Measurements from ENCODE around the gene ELF4. TPM values are rescaled to one million over a fixed set of nuclear protein-coding genes. Genes with fewer than 3 reads are reported as not detected.

The ELF4 gene
- total RNA-seq, 3 donors from 2014 or later, result 26.3 to 65.0 (median 43.7) TPM

DNA sequence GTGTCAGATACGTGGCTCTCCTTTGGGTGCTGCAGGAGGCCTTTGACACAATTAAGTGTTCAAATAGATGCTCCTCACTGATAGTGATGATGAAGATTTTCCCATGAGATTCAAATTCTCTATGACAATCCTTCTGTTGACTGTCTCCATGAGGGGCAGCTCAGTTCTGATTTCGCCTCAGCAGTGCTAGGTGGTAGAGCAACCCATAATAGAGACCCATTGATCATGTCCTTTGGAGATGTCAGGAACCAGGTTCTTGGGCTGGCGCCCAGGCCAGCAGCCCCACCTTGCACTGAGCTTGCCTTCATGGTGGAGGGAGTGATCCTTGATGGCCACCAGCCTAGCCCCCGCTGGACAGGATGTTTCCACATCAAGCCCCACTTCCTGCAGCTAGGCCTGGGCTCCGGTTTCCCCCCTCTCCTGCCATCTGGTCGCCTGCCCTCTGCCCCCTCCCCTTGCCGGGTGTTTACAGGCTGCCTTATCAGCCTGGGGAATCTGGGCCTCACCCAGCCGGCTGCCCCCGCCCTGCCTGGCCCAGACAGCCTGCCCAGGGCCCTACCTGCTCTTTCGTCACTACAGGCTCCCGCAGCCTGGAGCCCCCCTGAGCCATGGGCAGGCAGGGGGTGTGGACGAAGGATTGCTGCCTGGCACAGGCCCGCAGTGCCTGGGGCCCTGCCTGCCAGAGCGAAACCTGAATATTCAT lies 12.6 kb downstream of the ELF4 start:
- H3K9me3 ChIP-seq, result no peaks in the 10 kb centered on the region
- TF ChIP-seq, protein P1, sequence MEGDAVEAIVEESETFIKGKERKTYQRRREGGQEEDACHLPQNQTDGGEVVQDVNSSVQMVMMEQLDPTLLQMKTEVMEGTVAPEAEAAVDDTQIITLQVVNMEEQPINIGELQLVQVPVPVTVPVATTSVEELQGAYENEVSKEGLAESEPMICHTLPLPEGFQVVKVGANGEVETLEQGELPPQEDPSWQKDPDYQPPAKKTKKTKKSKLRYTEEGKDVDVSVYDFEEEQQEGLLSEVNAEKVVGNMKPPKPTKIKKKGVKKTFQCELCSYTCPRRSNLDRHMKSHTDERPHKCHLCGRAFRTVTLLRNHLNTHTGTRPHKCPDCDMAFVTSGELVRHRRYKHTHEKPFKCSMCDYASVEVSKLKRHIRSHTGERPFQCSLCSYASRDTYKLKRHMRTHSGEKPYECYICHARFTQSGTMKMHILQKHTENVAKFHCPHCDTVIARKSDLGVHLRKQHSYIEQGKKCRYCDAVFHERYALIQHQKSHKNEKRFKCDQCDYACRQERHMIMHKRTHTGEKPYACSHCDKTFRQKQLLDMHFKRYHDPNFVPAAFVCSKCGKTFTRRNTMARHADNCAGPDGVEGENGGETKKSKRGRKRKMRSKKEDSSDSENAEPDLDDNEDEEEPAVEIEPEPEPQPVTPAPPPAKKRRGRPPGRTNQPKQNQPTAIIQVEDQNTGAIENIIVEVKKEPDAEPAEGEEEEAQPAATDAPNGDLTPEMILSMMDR (IDR thresholded peaks at IDR 0.05), result no peak
- H3K4me1 ChIP-seq (ENCODE audit: low read depth), result peaks cover 19% of the 10 kb centered on the region
- no peak overlapping the region for H3K4me3 ChIP-seq
- ATAC-seq (peak; percentile 88), DNase-seq (peak; percentile 75 to 84 (median 82))
- no peaks in the 10 kb centered on the region for H3K36me3 ChIP-seq (ENCODE audit: low read depth)
- intact Hi-C loops (cut with DNase I, micrococcal nuclease), result no loop called here

DNA sequence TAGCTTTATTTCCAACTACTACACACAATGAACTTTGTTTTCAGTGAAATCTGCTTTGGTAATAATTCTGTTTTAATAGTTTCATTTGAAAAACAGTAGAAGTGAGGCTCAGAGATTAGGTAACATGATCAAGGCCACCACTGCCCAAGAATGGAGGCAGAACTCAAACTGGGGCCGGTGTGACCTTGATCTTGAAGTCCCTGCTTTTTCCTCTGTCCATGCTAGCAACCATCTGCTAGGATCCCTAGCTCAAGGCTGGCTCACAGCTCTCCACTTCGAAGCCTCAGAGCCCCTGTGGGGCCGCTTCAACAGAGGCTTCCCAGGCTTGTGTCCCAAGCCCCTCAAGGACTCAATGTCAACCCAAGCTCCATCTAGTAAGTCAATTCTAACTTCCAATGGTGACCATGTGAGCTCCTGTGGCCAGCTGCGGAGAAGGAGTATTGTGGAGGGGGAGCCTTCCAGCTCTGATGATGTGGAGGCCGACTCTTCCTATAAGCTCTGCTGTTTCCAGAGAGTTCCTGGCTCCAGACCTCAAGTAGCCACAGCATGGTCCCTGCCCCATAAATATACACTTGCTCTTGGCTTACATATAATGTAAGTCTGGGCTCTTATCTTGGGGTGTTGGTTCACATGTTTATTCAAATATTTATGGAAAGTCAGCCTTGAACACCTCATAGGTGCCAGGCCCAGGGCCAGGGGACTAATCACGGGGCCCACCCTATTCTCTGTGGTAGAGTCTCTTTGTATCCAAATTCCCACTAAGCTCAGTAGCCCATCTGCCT lies 14.9 kb downstream of the ELF4 start:
- DNase-seq, result no peak
- intact Hi-C loops (cut with DNase I, micrococcal nuclease), result no loop called here
- H3K4me1 ChIP-seq (ENCODE audit: low read depth), result peaks cover 19% of the 10 kb centered on the region
- TF ChIP-seq, protein P1 (IDR thresholded peaks at IDR 0.05), result no peak
- no peak for ATAC-seq
- H3K36me3 ChIP-seq (ENCODE audit: low read depth), result no peaks in the 10 kb centered on the region
- H3K4me3 ChIP-seq, result no peak overlapping the region
- no peaks in the 10 kb centered on the region for H3K9me3 ChIP-seq

DNA sequence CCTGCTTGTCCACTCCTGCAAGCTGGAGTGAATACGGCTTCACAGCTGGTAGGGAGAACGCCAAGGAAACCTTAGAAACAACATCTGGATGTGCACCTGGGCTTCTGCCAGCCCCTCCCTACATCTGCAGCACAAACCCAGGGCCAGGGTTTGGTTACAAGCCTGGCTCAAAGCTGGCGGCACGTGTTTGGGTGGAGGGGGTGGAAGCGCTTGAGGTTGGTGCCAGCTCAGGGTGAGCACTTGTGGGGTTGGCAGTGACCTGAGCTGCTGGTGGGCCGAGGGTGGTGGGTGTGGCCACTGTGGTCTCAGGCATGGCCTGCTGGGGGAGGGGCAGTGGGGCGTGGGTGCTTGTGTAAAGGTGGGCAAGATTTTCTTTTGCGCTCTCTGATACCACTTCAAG lies 15.6 kb downstream of the ELF4 start:
- Histone ChIP-seq H3K4me3 (no peak overlapping the region), H3K4me1 (ENCODE audit: low read depth) (peaks cover 19% of the 10 kb centered on the region), H3K9me3 (no peaks in the 10 kb centered on the region), H3K36me3 (ENCODE audit: low read depth) (no peaks in the 10 kb centered on the region)
- TF ChIP-seq, protein P1 (IDR thresholded peaks at IDR 0.05), result no peak
- intact Hi-C loops (cut with DNase I, micrococcal nuclease), result no loop called here
- DNase-seq (peak in 1 of 3 donors; percentile 58), ATAC-seq (no peak)

DNA sequence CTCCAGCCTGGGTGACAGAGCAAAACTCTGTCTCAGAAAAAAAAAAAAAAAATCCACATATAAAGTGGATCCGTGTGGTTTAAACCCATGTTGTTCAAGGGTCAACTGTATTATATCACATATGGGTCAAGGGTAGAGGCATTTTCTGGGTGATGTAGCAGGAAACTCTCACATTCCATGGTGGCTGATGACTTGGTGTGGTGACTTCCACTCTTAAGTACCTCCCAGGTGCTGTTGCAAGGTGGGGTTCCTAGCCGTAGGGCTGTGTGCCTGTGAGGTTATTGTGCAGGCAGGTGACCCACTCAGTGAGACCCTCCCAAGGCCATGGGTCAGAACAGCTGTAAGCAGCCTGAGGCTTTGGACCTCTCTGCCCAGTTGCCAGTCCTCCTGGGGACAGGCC lies 17.0 kb downstream of the ELF4 start:
- H3K36me3 ChIP-seq (ENCODE audit: low read depth), result no peaks in the 10 kb centered on the region
- TF ChIP-seq, protein P1 (IDR thresholded peaks at IDR 0.05), result no peak
- H3K9me3 ChIP-seq, result no peaks in the 10 kb centered on the region
- ATAC-seq (peak; percentile 22), DNase-seq (no peak)
- H3K4me1 ChIP-seq (ENCODE audit: low read depth), result peaks cover 10% of the 10 kb centered on the region
- intact Hi-C loops (cut with DNase I, micrococcal nuclease), result no loop called here
- no peak overlapping the region for H3K4me3 ChIP-seq

DNA sequence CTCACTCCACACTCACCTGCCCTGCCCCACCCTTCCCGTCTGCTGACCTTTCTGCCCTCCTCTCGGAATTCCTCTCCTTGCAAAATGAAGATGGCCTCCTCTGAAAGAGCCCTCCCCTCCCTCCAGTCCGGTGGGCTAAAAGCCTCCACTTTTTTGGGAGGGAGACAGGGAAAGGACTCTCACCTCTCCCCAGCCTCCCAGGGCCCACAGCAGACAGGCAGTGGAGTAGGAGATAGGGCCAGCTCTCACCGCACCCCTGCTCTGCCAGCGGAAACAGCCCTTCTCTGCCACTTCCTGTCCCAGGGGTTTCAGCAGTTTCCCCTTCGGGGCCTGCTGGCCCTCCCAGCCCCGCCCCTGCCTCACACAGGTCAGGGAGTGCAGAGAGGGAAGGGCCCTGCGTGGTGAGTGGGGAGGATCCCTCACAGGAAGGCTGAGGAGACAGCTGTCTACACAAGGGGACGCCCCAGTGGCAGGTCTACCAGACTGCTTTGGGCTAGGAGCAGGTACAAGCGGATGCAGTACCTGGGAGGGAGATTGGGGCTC lies 18.2 kb downstream of the ELF4 start:
- no peaks in the 10 kb centered on the region for H3K9me3 ChIP-seq
- H3K4me1 ChIP-seq (ENCODE audit: low read depth), result peaks cover 6% of the 10 kb centered on the region
- no peak overlapping the region for H3K4me3 ChIP-seq
- intact Hi-C loops (cut with DNase I, micrococcal nuclease), result no loop called here
- peak; percentile 69 to 93 (median 85) for DNase-seq
- TF ChIP-seq, protein P1 (IDR thresholded peaks at IDR 0.05), result no peak
- ATAC-seq, result peak; percentile 89
- no peaks in the 10 kb centered on the region for H3K36me3 ChIP-seq (ENCODE audit: low read depth)

Measured in mucosa of descending colon (tissue), 3 donors.